GM23338 (cell line): Measurements from ENCODE around the gene DNASE1L2. TPM values are rescaled to one million over a fixed set of nuclear protein-coding genes. Genes with fewer than 3 reads are reported as not detected.

Source experiments
- ATAC-seq: fragments of 200-7000 bp; cut with Tn5 transposase; 3 replicates; pipeline ENCODE4 v1.9.1; 2020
- DNase-seq: peaks from one replicate; pipeline ENCODE4 v3.0.0-alpha.2; 2015; ENCODE audit warnings: low spot score
- H2AFZ ChIP-seq: fragments of 200-600 bp; sonication (generic); 2 replicates; pipeline ENCODE4 v1.8.0; 2016; ENCODE audit warnings: antibody characterized with exemption, mild to moderate bottlenecking, moderate library complexity
- H3F3A ChIP-seq: fragments of 200-600 bp; sonication (generic); replicated peaks from 2 replicates; pipeline ENCODE4 v1.8.0; 2017; ENCODE audit warnings: antibody characterized with exemption, mixed run types, low read depth
- H3K27ac ChIP-seq: fragments of 200-600 bp; sonication (generic); 2 replicates; pipeline ENCODE4 v1.6.1; 2016; ENCODE audit warnings: low read depth
- H3K27me3 ChIP-seq: fragments of 200-600 bp; sonication (generic); 2 replicates; pipeline ENCODE4 v1.8.0; 2016; ENCODE audit warnings: mild to moderate bottlenecking, mixed run types, moderate library complexity; ENCODE audit not compliant: insufficient read depth
- H3K36me3 ChIP-seq: fragments of 200-600 bp; sonication (generic); 2 replicates; pipeline ENCODE4 v1.8.0; 2016; ENCODE audit warnings: mild to moderate bottlenecking; ENCODE audit not compliant: insufficient read depth
- H3K4me1 ChIP-seq: fragments of 200-600 bp; sonication (generic); 2 replicates; pipeline ENCODE4 v1.8.0; 2016; ENCODE audit warnings: mild to moderate bottlenecking, moderate library complexity; ENCODE audit not compliant: insufficient read depth
- H3K4me2 ChIP-seq: fragments of 200-600 bp; sonication (generic); 2 replicates; pipeline ENCODE4 v1.7.1; 2017; ENCODE audit warnings: mixed run types
- H3K4me3 ChIP-seq: fragments of 200-600 bp; sonication (generic); 2 replicates; pipeline ENCODE4 v1.6.1; 2016; ENCODE audit warnings: mixed run types
- H3K79me2 ChIP-seq: fragments of 200-600 bp; sonication (generic); replicated peaks from 2 replicates; pipeline ENCODE4 v1.8.0; 2017; ENCODE audit warnings: mild to moderate bottlenecking; ENCODE audit not compliant: insufficient read depth
- H3K9me2 ChIP-seq: fragments of 200-600 bp; sonication (generic); 2 replicates; pipeline ENCODE4 v1.8.0; 2017; ENCODE audit not compliant: insufficient read depth
- H4K20me1 ChIP-seq: fragments of 200-600 bp; sonication (generic); replicated peaks from 2 replicates; pipeline ENCODE4 v1.8.0; 2017; ENCODE audit warnings: mild to moderate bottlenecking; ENCODE audit not compliant: insufficient read depth
- H3K27ac Mint-ChIP-seq: 2 replicates; pipeline ENCODE4 v1.8.0; 2020; ENCODE audit warnings: inconsistent platforms, mild to moderate bottlenecking, moderate library complexity, mixed read lengths
- H3K27me3 Mint-ChIP-seq: 3 replicates; pipeline ENCODE4 v1.8.0; 2022; ENCODE audit warnings: low read depth, mild to moderate bottlenecking, moderate library complexity, mixed read lengths, inconsistent platforms; ENCODE audit not compliant: insufficient read depth, poor library complexity
- H3K36me3 Mint-ChIP-seq: 3 replicates; pipeline ENCODE4 v1.8.0; 2021; ENCODE audit warnings: low read depth, mild to moderate bottlenecking, inconsistent platforms, moderate library complexity, mixed read lengths
- H3K4me1 Mint-ChIP-seq: 3 replicates; pipeline ENCODE4 v1.8.0; 2020; ENCODE audit warnings: mild to moderate bottlenecking, inconsistent platforms, mixed read lengths
- H3K4me3 Mint-ChIP-seq: 3 replicates; pipeline ENCODE4 v1.8.0; 2021; ENCODE audit warnings: moderate library complexity, mild to moderate bottlenecking, inconsistent platforms, mixed read lengths
- H3K9me3 Mint-ChIP-seq: 3 replicates; pipeline ENCODE4 v1.8.0; 2020; ENCODE audit warnings: moderate library complexity, mild to moderate bottlenecking, inconsistent platforms, mixed read lengths
- CREB1 ChIP-seq: fragments of 250-450 bp; sonication (Bioruptor Pico); IDR thresholded peaks from 2 replicates; pipeline ENCODE4 v1.5.0; 2020; ENCODE audit warnings: low read depth, mild to moderate bottlenecking, moderate library complexity
- CTCF ChIP-seq, 2 experiments: fragments of 200-600 bp in 1 of 2; sonication (generic) in 1 of 2; conservative IDR thresholded peaks; 2 replicates each; pipeline versions ENCODE4 v1.5.1 to v1.6.1; 2016 to 2017; ENCODE audit warnings: antibody characterized with exemption in 2 of 2, low read depth in 2 of 2, mild to moderate bottlenecking in 2 of 2, moderate library complexity in 1 of 2
- ETS1 ChIP-seq: IDR thresholded peaks from 2 replicates; pipeline ENCODE4 v1.6.1; 2016; ENCODE audit warnings: antibody characterized with exemption
- EZH2 ChIP-seq: fragments of 200-600 bp; sonication (generic); IDR thresholded peaks from one replicate; pipeline ENCODE4 v1.8.0; 2017; ENCODE audit warnings: antibody characterized with exemption, mild to moderate bottlenecking, low read depth; ENCODE audit not compliant: unreplicated experiment
- JUNB ChIP-seq: IDR thresholded peaks from one replicate; pipeline ENCODE4 v1.6.1; 2016; ENCODE audit warnings: antibody characterized with exemption; ENCODE audit not compliant: unreplicated experiment
- NANOG ChIP-seq: IDR thresholded peaks from 2 replicates; pipeline ENCODE4 v1.6.1; 2016; ENCODE audit warnings: antibody characterized with exemption, borderline replicate concordance
- POLR2AphosphoS5 ChIP-seq: IDR thresholded peaks from 2 replicates; pipeline ENCODE4 v1.6.1; 2016; ENCODE audit warnings: antibody characterized with exemption, low read depth
- STAT1 ChIP-seq: IDR thresholded peaks from one replicate; pipeline ENCODE4 v1.6.1; 2016; ENCODE audit warnings: antibody characterized with exemption; ENCODE audit not compliant: unreplicated experiment
- ZNF331 ChIP-seq: fragments of 250-450 bp; sonication (Bioruptor Pico); IDR thresholded peaks from 2 replicates; pipeline ENCODE4 v1.5.0; 2020; ENCODE audit warnings: low read depth, mild to moderate bottlenecking, moderate library complexity
- polyA plus RNA-seq: library from polyadenylated mRNA; unstranded; fragments of >200 nt; fragmentation: Nextera tagmentation; extraction: Ambion mirVana; gene quantifications from 2 replicates; pipeline ENCODE4 v1.2.1, GENCODE V29; 2016
- total RNA-seq: library from RNA; depleted of rRNA; stranded (reverse); fragments of >200 nt; shearing (Covaris generic); gene quantifications from 2 replicates; pipeline ENCODE4 v1.2.3, GENCODE V29; 2014
- TF ChIP-seq, protein P1 (sequence below): fragments of 250-450 bp; sonication (Bioruptor Pico); IDR thresholded peaks from 2 replicates; pipeline ENCODE4 v1.5.0; 2020; ENCODE audit warnings: mild to moderate bottlenecking, moderate library complexity
- TF ChIP-seq, protein P2 (sequence below): IDR thresholded peaks from one replicate; pipeline ENCODE4 v1.6.1; 2018; ENCODE audit warnings: antibody characterized with exemption; ENCODE audit not compliant: unreplicated experiment

The DNASE1L2 gene
- total and polyA plus RNA-seq, 2 experiments from 2014 or later, result 0.23 TPM; not detected in 1

GRCh38 chr16:2271848-2272461, 35.7 kb downstream of the DNASE1L2 start:
- TF ChIP-seq ETS1 (no peak), NANOG (no peak), POLR2AphosphoS5 (no peak), ZNF331 (CRISPR knock-in tag) (no peak), STAT1 (no peak), CREB1 (CRISPR knock-in tag) (no peak), CTCF (conservative IDR thresholded peaks at IDR 0.05; ENCODE audit: low read depth in 2 of 2) (no peak), JUNB (no peak), EZH2 (no peak)
- TF ChIP-seq, protein P1, sequence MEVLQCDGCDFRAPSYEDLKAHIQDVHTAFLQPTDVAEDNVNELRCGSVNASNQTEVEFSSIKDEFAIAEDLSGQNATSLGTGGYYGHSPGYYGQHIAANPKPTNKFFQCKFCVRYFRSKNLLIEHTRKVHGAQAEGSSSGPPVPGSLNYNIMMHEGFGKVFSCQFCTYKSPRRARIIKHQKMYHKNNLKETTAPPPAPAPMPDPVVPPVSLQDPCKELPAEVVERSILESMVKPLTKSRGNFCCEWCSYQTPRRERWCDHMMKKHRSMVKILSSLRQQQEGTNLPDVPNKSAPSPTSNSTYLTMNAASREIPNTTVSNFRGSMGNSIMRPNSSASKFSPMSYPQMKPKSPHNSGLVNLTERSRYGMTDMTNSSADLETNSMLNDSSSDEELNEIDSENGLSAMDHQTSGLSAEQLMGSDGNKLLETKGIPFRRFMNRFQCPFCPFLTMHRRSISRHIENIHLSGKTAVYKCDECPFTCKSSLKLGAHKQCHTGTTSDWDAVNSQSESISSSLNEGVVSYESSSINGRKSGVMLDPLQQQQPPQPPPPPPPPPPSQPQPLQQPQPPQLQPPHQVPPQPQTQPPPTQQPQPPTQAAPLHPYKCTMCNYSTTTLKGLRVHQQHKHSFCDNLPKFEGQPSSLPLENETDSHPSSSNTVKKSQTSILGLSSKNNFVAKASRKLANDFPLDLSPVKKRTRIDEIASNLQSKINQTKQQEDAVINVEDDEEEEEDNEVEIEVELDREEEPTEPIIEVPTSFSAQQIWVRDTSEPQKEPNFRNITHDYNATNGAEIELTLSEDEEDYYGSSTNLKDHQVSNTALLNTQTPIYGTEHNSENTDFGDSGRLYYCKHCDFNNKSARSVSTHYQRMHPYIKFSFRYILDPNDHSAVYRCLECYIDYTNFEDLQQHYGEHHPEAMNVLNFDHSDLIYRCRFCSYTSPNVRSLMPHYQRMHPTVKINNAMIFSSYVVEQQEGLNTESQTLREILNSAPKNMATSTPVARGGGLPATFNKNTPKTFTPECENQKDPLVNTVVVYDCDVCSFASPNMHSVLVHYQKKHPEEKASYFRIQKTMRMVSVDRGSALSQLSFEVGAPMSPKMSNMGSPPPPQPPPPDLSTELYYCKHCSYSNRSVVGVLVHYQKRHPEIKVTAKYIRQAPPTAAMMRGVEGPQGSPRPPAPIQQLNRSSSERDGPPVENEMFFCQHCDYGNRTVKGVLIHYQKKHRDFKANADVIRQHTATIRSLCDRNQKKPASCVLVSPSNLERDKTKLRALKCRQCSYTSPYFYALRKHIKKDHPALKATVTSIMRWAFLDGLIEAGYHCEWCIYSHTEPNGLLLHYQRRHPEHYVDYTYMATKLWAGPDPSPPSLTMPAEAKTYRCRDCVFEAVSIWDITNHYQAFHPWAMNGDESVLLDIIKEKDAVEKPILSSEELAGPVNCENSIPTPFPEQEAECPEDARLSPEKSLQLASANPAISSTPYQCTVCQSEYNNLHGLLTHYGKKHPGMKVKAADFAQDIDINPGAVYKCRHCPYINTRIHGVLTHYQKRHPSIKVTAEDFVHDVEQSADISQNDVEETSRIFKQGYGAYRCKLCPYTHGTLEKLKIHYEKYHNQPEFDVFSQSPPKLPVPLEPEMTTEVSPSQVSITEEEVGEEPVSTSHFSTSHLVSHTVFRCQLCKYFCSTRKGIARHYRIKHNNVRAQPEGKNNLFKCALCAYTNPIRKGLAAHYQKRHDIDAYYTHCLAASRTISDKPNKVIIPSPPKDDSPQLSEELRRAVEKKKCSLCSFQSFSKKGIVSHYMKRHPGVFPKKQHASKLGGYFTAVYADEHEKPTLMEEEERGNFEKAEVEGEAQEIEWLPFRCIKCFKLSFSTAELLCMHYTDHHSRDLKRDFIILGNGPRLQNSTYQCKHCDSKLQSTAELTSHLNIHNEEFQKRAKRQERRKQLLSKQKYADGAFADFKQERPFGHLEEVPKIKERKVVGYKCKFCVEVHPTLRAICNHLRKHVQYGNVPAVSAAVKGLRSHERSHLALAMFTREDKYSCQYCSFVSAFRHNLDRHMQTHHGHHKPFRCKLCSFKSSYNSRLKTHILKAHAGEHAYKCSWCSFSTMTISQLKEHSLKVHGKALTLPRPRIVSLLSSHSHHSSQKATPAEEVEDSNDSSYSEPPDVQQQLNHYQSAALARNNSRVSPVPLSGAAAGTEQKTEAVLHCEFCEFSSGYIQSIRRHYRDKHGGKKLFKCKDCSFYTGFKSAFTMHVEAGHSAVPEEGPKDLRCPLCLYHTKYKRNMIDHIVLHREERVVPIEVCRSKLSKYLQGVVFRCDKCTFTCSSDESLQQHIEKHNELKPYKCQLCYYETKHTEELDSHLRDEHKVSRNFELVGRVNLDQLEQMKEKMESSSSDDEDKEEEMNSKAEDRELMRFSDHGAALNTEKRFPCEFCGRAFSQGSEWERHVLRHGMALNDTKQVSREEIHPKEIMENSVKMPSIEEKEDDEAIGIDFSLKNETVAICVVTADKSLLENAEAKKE (CRISPR knock-in tag), result no peak
- TF ChIP-seq, protein P2, sequence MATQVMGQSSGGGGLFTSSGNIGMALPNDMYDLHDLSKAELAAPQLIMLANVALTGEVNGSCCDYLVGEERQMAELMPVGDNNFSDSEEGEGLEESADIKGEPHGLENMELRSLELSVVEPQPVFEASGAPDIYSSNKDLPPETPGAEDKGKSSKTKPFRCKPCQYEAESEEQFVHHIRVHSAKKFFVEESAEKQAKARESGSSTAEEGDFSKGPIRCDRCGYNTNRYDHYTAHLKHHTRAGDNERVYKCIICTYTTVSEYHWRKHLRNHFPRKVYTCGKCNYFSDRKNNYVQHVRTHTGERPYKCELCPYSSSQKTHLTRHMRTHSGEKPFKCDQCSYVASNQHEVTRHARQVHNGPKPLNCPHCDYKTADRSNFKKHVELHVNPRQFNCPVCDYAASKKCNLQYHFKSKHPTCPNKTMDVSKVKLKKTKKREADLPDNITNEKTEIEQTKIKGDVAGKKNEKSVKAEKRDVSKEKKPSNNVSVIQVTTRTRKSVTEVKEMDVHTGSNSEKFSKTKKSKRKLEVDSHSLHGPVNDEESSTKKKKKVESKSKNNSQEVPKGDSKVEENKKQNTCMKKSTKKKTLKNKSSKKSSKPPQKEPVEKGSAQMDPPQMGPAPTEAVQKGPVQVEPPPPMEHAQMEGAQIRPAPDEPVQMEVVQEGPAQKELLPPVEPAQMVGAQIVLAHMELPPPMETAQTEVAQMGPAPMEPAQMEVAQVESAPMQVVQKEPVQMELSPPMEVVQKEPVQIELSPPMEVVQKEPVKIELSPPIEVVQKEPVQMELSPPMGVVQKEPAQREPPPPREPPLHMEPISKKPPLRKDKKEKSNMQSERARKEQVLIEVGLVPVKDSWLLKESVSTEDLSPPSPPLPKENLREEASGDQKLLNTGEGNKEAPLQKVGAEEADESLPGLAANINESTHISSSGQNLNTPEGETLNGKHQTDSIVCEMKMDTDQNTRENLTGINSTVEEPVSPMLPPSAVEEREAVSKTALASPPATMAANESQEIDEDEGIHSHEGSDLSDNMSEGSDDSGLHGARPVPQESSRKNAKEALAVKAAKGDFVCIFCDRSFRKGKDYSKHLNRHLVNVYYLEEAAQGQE, result no peak
- Histone ChIP-seq H3K27ac (no peak overlapping the region), H3K4me1 (peaks cover 4% of the 10 kb centered on the region; the same call in 1 of the 2 replicates), H3K4me2 (no peak overlapping the region), H4K20me1 (peaks cover 10% of the 10 kb centered on the region), H3K36me3 (no peaks in the 10 kb centered on the region), H3K79me2 (peaks cover 19% of the 10 kb centered on the region), H3K9me2 (no peaks in the 10 kb centered on the region), H3K4me3 (no peak overlapping the region), H3F3A (peaks cover 8% of the 10 kb centered on the region; the same call in 1 of the 2 replicates), H2AFZ (no peak overlapping the region), H3K27me3 (no peaks in the 10 kb centered on the region)
- ATAC-seq, result no peak
- Mint-ChIP-seq H3K4me3 (no peak overlapping the region), H3K27me3 (peaks cover 14% of the 10 kb centered on the region), H3K27ac (no peak overlapping the region), H3K36me3 (peaks cover 4% of the 10 kb centered on the region), H3K9me3 (no peaks in the 10 kb centered on the region; the same call in 2 of the 3 replicates), H3K4me1 (peaks cover 13% of the 10 kb centered on the region)
- DNase-seq, result no peak
